GM19240 (cell line): Measurements from ENCODE around the gene C1orf87.
A peak's percentile ranks its signal among the peaks of the same experiment; 100 is the strongest.
"Not testable (repeated sequence)": the region's sequence is repeated elsewhere in the genome, so short reads cannot be mapped to it uniquely, and the experiment has no call there.

Source experiments
- DNase-seq: peaks from one replicate; pipeline ENCODE4 v3.0.0; 2011; ENCODE audit warnings: low spot score; ENCODE audit not compliant: insufficient read length

Gene C1orf87

GRCh38 chr1:59994302-59995198 lies 79.0 kb downstream of the C1orf87 start:
- no peak for DNase-seq

- no peak for DNase-seq
Measured at GRCh38 chr1:59992040-59992820, 81.3 kb downstream of the C1orf87 start.

GRCh38 chr1:59990470-59990869 lies 83.1 kb downstream of the C1orf87 start:
- no peak for DNase-seq

- no peak for DNase-seq
Measured at GRCh38 chr1:59986516-59987310, 86.9 kb downstream of the C1orf87 start.

GRCh38 chr1:59985911-59986515 lies 87.6 kb downstream of the C1orf87 start:
- DNase-seq, result no peak

GRCh38 chr1:59979666-59980065 lies 93.9 kb downstream of the C1orf87 start:
- no peak for DNase-seq

GRCh38 chr1:59978511-59978910 lies 95.1 kb downstream of the C1orf87 start:
- DNase-seq, result no peak

GRCh38 chr1:59978026-59978425 lies 95.5 kb downstream of the C1orf87 start:
- no peak for DNase-seq

GRCh38 chr1:59977075-59977410 lies 96.5 kb downstream of the C1orf87 start:
- DNase-seq, result no peak

GRCh38 chr1:59976194-59977074 lies 97.1 kb downstream of the C1orf87 start:
- DNase-seq, result peak; percentile 48

GRCh38 chr1:59973719-59974118 lies 99.9 kb downstream of the C1orf87 start:
- no peak for DNase-seq

GRCh38 chr1:59972216-59972927 lies 101.2 kb downstream of the C1orf87 start:
- DNase-seq, result no peak

GRCh38 chr1:59971464-59971911 lies 102.1 kb downstream of the C1orf87 start:
- peak; percentile 35 for DNase-seq

- DNase-seq, result not testable (repeated sequence)
Measured at GRCh38 chr1:59969542-59970175, 103.9 kb downstream of the C1orf87 start.

GRCh38 chr1:59968746-59969145 lies 104.8 kb downstream of the C1orf87 start:
- not testable (repeated sequence) for DNase-seq

GRCh38 chr1:59967780-59968179 lies 105.8 kb downstream of the C1orf87 start:
- DNase-seq, result no peak

- no peak for DNase-seq
Measured at GRCh38 chr1:59967141-59967697, 106.4 kb downstream of the C1orf87 start.

- DNase-seq, result no peak
Measured at GRCh38 chr1:59952065-59952464, 121.5 kb downstream of the C1orf87 start.

GRCh38 chr1:59949648-59950047 lies 123.9 kb downstream of the C1orf87 start:
- DNase-seq, result no peak
